ENCODE results near the gene PARD3.

PARD3 gene

DNA sequence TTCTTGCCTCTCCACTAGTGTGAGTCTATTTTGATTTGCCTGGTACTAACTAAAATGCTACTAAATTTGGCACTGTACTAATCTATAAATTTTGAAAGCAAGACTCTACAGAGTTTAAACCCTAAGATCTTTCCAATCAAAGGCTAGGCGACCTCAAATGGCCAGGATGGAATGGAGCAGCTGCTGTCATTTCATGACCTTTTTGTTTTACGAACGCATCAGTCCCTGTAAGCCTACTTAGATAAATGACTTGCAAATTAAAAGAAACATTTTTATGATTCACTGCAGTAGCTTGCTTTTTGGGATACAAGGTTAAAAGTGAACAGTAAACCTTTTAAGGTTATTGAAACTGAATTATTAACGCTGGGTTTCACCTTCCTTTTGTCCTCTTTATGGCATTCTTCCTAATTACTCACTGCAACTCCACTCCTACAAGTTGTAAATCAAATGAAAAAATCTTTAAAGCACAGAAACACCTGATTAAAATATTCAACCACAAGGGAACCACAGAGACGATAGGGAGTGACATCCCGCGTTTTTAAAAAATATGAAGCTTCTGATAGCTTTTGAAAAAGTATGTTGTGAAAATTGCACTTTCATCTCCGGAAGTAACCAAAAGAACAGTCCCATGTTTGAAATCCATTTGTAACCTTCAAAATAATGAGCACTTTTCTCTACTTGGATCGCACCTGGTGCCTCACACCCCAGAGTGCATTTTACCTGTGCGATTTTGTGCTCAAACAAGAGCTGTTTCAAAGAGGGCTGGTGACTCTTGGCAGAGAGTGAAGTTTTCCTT is 595.1 kb downstream of the PARD3 start:
- no peak for DNase-seq (ENCODE audit: low read depth)
- no peak overlapping the region for H3K4me3 ChIP-seq (ENCODE audit: low read depth, low read length)
- TF ChIP-seq, protein P1, sequence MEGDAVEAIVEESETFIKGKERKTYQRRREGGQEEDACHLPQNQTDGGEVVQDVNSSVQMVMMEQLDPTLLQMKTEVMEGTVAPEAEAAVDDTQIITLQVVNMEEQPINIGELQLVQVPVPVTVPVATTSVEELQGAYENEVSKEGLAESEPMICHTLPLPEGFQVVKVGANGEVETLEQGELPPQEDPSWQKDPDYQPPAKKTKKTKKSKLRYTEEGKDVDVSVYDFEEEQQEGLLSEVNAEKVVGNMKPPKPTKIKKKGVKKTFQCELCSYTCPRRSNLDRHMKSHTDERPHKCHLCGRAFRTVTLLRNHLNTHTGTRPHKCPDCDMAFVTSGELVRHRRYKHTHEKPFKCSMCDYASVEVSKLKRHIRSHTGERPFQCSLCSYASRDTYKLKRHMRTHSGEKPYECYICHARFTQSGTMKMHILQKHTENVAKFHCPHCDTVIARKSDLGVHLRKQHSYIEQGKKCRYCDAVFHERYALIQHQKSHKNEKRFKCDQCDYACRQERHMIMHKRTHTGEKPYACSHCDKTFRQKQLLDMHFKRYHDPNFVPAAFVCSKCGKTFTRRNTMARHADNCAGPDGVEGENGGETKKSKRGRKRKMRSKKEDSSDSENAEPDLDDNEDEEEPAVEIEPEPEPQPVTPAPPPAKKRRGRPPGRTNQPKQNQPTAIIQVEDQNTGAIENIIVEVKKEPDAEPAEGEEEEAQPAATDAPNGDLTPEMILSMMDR (IDR thresholded peaks at IDR 0.05; ENCODE audit: insufficient read depth, low read depth, low read length, missing control alignments), result no peak

DNA sequence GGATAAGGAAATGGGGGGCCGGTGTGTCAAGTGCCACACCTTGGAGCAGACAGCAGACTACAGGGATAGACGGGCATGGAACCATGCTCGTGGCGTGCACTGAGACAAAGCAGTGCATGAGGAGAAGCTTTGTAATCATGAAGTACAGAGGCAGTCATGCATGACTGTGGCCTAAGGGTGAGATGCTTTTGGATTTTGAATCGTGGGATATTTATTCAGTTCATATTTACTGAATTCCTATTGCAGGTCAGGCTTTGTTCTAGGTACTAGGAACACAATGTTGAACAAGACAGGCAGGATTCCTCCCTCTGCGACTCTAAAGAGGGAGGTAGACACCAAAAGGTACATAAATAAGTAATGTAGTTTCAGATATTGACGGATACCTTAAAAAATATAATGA is 597.6 kb downstream of the PARD3 start:
- DNase-seq (ENCODE audit: low read depth), result no peak
- no peak overlapping the region for H3K4me3 ChIP-seq (ENCODE audit: low read depth, low read length)
- TF ChIP-seq, protein P1 (IDR thresholded peaks at IDR 0.05; ENCODE audit: insufficient read depth, low read depth, low read length, missing control alignments), result no peak

DNA sequence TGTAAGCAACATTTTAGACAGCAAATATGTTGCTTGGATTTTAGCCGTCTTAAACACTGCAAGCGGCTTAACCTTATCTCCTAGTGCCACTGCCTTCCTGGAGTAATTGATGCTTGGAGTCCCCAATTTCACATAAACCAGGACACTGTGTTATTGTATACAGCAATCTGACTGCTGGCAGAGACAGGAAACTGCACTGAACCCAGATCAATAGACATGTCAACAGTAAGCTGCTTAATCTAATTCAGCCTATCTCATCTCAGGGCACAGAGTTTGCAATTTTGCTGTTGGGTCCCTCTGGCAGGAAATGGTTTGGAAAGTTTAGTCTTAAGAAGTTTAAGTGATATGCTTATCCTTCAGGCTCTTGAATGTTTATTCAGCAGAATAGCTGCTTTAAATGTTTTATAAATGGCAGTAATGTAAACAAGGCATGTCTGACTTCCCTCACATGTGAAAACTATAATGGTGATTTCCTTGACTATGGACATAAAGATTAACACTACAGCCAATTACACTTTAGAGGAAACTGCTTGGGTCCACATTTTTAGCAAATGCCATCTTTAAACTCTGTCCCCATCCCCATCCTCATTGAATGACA is 598.6 kb downstream of the PARD3 start:
- H3K4me3 ChIP-seq (ENCODE audit: low read depth, low read length), result no peak overlapping the region
- DNase-seq (ENCODE audit: low read depth), result no peak
- TF ChIP-seq, protein P1 (IDR thresholded peaks at IDR 0.05; ENCODE audit: insufficient read depth, low read depth, low read length, missing control alignments), result no peak

DNA sequence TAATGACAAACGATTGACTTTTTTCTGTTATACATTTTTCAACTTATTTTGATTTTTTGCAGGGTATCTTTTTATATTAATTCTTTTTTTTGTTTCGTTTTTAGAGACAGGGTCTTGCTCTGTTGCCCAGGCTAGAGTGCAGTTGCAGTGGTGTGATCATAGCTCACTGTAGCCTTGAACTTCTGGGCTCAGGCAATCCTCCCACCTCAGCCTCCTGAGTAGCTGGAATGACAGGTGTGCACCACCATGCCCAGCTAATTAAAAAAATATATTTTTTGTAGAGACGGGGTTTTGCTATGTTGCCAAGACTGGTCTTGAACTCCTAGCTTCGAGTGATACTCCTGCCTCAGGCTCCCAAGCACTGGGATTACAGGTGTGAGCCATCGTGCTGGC is 601.3 kb downstream of the PARD3 start:
- no peak for DNase-seq (ENCODE audit: low read depth)
- no peak overlapping the region for H3K4me3 ChIP-seq (ENCODE audit: low read depth, low read length)
- TF ChIP-seq, protein P1 (IDR thresholded peaks at IDR 0.05; ENCODE audit: insufficient read depth, low read depth, low read length, missing control alignments), result no peak

DNA sequence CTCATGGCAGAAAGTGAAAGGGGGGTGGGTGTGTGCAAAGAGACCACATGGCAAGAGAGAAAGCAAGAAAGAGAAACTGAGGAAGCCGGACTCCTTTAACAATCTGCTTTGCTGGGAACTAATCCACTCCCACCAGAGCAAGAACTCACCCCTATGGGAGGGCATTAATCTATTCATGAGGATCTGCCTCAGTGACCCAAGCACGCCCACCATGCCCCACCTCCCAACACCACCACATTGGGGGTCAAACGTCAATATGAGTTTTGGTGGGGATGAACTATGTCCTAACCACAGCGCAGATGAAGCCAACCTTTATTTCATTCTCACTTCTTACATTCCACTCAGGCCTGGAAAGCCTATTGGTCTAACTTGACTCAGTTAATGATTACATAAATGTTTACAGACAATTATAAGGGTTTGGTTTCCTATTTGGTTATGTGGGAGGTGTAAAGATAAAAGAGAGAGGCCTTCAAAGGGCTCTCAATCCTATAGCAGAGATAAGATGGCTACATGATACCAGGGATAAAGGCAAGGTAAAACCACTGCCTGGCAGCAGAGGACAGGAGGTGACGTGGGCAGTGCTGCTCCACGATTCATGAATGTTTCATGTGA is 601.8 kb downstream of the PARD3 start:
- TF ChIP-seq, protein P1 (IDR thresholded peaks at IDR 0.05; ENCODE audit: insufficient read depth, low read depth, low read length, missing control alignments), result no peak
- no peak for DNase-seq (ENCODE audit: low read depth)
- no peak overlapping the region for H3K4me3 ChIP-seq (ENCODE audit: low read depth, low read length)

DNA sequence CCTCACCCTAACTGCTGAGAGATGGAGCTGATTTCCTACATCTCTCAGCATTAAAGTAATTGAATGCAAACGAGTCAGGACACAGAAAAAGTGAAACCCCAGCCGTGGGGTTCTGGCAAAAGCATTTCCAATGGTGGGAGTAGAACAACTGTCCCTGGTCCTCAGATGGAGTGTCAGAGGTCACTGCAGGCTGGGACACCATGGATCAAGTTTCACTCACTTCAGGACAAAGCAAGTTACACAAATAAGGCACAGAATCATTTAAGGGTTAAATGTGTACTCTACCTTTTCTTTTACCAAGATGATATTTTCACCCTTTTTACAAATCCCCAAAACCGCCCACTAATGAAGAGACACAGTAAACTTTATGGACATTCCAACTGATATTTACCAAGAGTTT is 607.8 kb downstream of the PARD3 start:
- no peak overlapping the region for H3K4me3 ChIP-seq (ENCODE audit: low read depth, low read length)
- no peak for DNase-seq (ENCODE audit: low read depth)
- TF ChIP-seq, protein P1 (IDR thresholded peaks at IDR 0.05; ENCODE audit: insufficient read depth, low read depth, low read length, missing control alignments), result no peak
